Measurements from ENCODE around the gene ELOVL5.
A peak's percentile ranks its signal among the peaks of the same experiment; 100 is the strongest.

The ELOVL5 gene

GRCh38 chr6:53302678-53303360 is 45.9 kb downstream of the ELOVL5 start:
- no peak for ATAC-seq

- ATAC-seq: no peak
Measured at GRCh38 chr6:53301801-53302537, 46.8 kb downstream of the ELOVL5 start.

- ATAC-seq: peak in 1 of 2 donors; percentile 41
Measured at GRCh38 chr6:53300656-53301551, 47.8 kb downstream of the ELOVL5 start.

GRCh38 chr6:53299331-53300005 is 49.3 kb downstream of the ELOVL5 start:
- ATAC-seq: no peak

- no peak for ATAC-seq
Measured at GRCh38 chr6:53297004-53297403, 51.7 kb downstream of the ELOVL5 start.

- ATAC-seq: no peak
Measured at GRCh38 chr6:53295176-53295575, 53.6 kb downstream of the ELOVL5 start.

GRCh38 chr6:53294611-53295010 is 54.1 kb downstream of the ELOVL5 start:
- ATAC-seq: no peak

GRCh38 chr6:53294095-53294494 is 54.7 kb downstream of the ELOVL5 start:
- ATAC-seq: no peak

- no peak for ATAC-seq
Measured at GRCh38 chr6:53293691-53294090, 55.1 kb downstream of the ELOVL5 start.

GRCh38 chr6:53290537-53291510 is 57.9 kb downstream of the ELOVL5 start:
- peak; percentile 56 to 61 for ATAC-seq

- no peak for ATAC-seq
Measured at GRCh38 chr6:53287336-53288225, 61.2 kb downstream of the ELOVL5 start.

- ATAC-seq: peak; percentile 67 to 76
Measured at GRCh38 chr6:53284901-53285300, 63.8 kb downstream of the ELOVL5 start.

- no peak for ATAC-seq
Measured at GRCh38 chr6:53282741-53283140, 66.0 kb downstream of the ELOVL5 start.

GRCh38 chr6:53282234-53282633 is 66.5 kb downstream of the ELOVL5 start:
- ATAC-seq: no peak

GRCh38 chr6:53281518-53282215 is 67.1 kb downstream of the ELOVL5 start:
- ATAC-seq: no peak

- no peak for ATAC-seq
Measured at GRCh38 chr6:53280207-53280606, 68.5 kb downstream of the ELOVL5 start.

- ATAC-seq: no peak
Measured at GRCh38 chr6:53279293-53279692, 69.5 kb downstream of the ELOVL5 start.

GRCh38 chr6:53273370-53273769 is 75.4 kb downstream of the ELOVL5 start:
- ATAC-seq: no peak

GRCh38 chr6:53269827-53270226 is 78.9 kb downstream of the ELOVL5 start:
- ATAC-seq: no peak

Measured in activated CD4-positive, CD25-positive, alpha-beta regulatory T cell treated with anti-CD3 and anti-CD28 coated beads, Interleukin-2, amount 50 U/mL, for 24 hours (primary cell).